NB4 (cell line): ENCODE results near the gene PSMB11.

ENCODE experiments used
- CTCF ChIP-seq: IDR thresholded peaks from one replicate; pipeline ENCODE4 v1.5.1; 2012; ENCODE audit warnings: low read depth, low read length
- MYC ChIP-seq: IDR thresholded peaks from 2 replicates; pipeline ENCODE4 v1.6.1; 2011; ENCODE audit warnings: low read depth, low read length
- POLR2A ChIP-seq: IDR thresholded peaks from 2 replicates; pipeline ENCODE4 v1.6.1; 2011; ENCODE audit warnings: mild to moderate bottlenecking; ENCODE audit not compliant: insufficient read length; ENCODE audit errors: extremely low read depth

- TF ChIP-seq CTCF, result no peak
- TF ChIP-seq MYC, result no peak
- TF ChIP-seq POLR2A, result no peak
These were observed 32.9 kb downstream of the PSMB11 start for GRCh38 chr14:23074906-23075305.
